IMR-90 (cell line): ENCODE measurements around the gene TOMM34. TPM values are rescaled to one million over a fixed set of nuclear protein-coding genes. Genes with fewer than 3 reads are reported as not detected.

Experiments
- ATAC-seq: fragments of 200-7000 bp; cut with Tn5 transposase; 2 replicates; pipeline ENCODE4 v1.9.1; 2020; ENCODE audit warnings: low read depth, mild to moderate bottlenecking, moderate library complexity
- BruUV-seq: library from RNA; stranded (reverse); fragments of 400-500 nt; replicated peaks from 2 replicates; lab custom pipeline; 2021; lab: Mats Ljungman, UMichigan
- CTCF ChIA-PET: fragments of 300-600 bp; formaldehyde crosslinking; extraction: SDS; loops from one replicate; lab custom pipeline; 2021; ENCODE audit warnings: antibody characterized with exemption; lab: Yijun Ruan, JAX
- POLR2A ChIA-PET: fragments of 300-600 bp; sonication (Branson Sonifier 250); formaldehyde crosslinking; loops from one replicate; lab custom pipeline; 2022; ENCODE audit warnings: antibody characterized with exemption; ENCODE audit not compliant: unreplicated experiment; lab: Charles Lee
- DNase-seq: peaks from one replicate; pipeline ENCODE4 v3.0.0; 2013
- H2AFZ ChIP-seq: replicated peaks from 2 replicates; pipeline ENCODE3; 2013; ENCODE audit warnings: low read length, mild to moderate bottlenecking; ENCODE audit not compliant: poor library complexity
- H2AK5ac ChIP-seq: 2 replicates; pipeline ENCODE4 v1.6.1; 2013; ENCODE audit warnings: low read depth, low read length, inconsistent platforms
- H2AK9ac ChIP-seq: replicated peaks from 2 replicates; pipeline ENCODE3; 2013; ENCODE audit warnings: mild to moderate bottlenecking, low read depth, low read length, moderate library complexity; ENCODE audit not compliant: poor library complexity
- H2BK120ac ChIP-seq: 2 replicates; pipeline ENCODE4 v1.6.1; 2013; ENCODE audit warnings: low read depth, low read length, inconsistent platforms
- H2BK15ac ChIP-seq: 3 replicates; pipeline ENCODE4 v1.6.1; 2013; ENCODE audit warnings: low read depth, low read length, inconsistent platforms
- H2BK20ac ChIP-seq: 2 replicates; pipeline ENCODE4 v1.6.1; 2013; ENCODE audit warnings: low read depth, mild to moderate bottlenecking, inconsistent platforms, low read length, moderate library complexity
- H2BK5ac ChIP-seq: 2 replicates; pipeline ENCODE4 v1.6.1; 2013; ENCODE audit warnings: mild to moderate bottlenecking, low read depth, low read length, inconsistent platforms; ENCODE audit not compliant: poor library complexity, severe bottlenecking
- H3K14ac ChIP-seq: replicated peaks from 2 replicates; pipeline ENCODE4 v1.6.1; 2013; ENCODE audit warnings: low read depth, low read length, inconsistent platforms
- H3K18ac ChIP-seq: 2 replicates; pipeline ENCODE4 v1.6.1; 2013; ENCODE audit warnings: low read depth, low read length, control low read depth
- H3K23ac ChIP-seq: 2 replicates; pipeline ENCODE4 v1.6.1; 2013; ENCODE audit warnings: low read depth, low read length, inconsistent platforms
- H3K27ac ChIP-seq: 2 replicates; pipeline ENCODE4 v1.5.1; 2013; ENCODE audit warnings: mild to moderate bottlenecking, control low read depth, low read length; ENCODE audit not compliant: insufficient read depth
- H3K27me3 ChIP-seq: 2 replicates; pipeline ENCODE4 v1.6.1; 2013; ENCODE audit warnings: low read length; ENCODE audit not compliant: control insufficient read depth, insufficient read depth
- H3K36me3 ChIP-seq: 2 replicates; pipeline ENCODE4 v1.6.1; 2013; ENCODE audit warnings: low read length, mixed read lengths; ENCODE audit not compliant: control insufficient read depth, insufficient read depth
- H3K4ac ChIP-seq: 2 replicates; pipeline ENCODE4 v1.6.1; 2013; ENCODE audit warnings: low read depth, low read length, inconsistent platforms
- H3K4me1 ChIP-seq: 2 replicates; pipeline ENCODE4 v1.6.1; 2013; ENCODE audit warnings: low read length, mixed read lengths; ENCODE audit not compliant: control insufficient read depth, insufficient read depth
- H3K4me2 ChIP-seq: 2 replicates; pipeline ENCODE4 v1.6.1; 2013; ENCODE audit warnings: low read depth, mild to moderate bottlenecking, control low read depth, low read length, moderate library complexity
- H3K4me3 ChIP-seq: 2 replicates; pipeline ENCODE4 v1.5.1; 2013; ENCODE audit warnings: low read depth, mild to moderate bottlenecking, control low read depth, low read length, moderate library complexity; ENCODE audit not compliant: insufficient read depth
- H3K56ac ChIP-seq: 2 replicates; pipeline ENCODE4 v1.6.1; 2013; ENCODE audit warnings: low read length, inconsistent platforms; ENCODE audit not compliant: insufficient read depth; ENCODE audit errors: extremely low read depth
- H3K79me1 ChIP-seq, 2 experiments: 2 replicates each; pipeline ENCODE4 v1.6.1; 2013; ENCODE audit warnings: low read length in 2 of 2, inconsistent platforms in 1 of 2, low read depth in 1 of 2
- H3K9ac ChIP-seq: 2 replicates; pipeline ENCODE4 v1.6.1; 2013; ENCODE audit warnings: low read depth, low read length, control low read depth
- H3K9me1 ChIP-seq: 2 replicates; pipeline ENCODE4 v1.6.1; 2013; ENCODE audit warnings: low read length, inconsistent platforms; ENCODE audit not compliant: insufficient read depth
- H3K9me3 ChIP-seq: 2 replicates; pipeline ENCODE4 v1.6.1; 2013; ENCODE audit warnings: low read length; ENCODE audit not compliant: control insufficient read depth, insufficient read depth
- H4K20me1 ChIP-seq: 2 replicates; pipeline ENCODE4 v1.6.1; 2013; ENCODE audit warnings: low read length, inconsistent platforms; ENCODE audit not compliant: insufficient read depth
- H4K5ac ChIP-seq: 2 replicates; pipeline ENCODE4 v1.6.1; 2013; ENCODE audit warnings: mild to moderate bottlenecking, low read depth, low read length, control low read depth
- H4K8ac ChIP-seq, 2 experiments: 2 replicates each; pipeline ENCODE4 v1.6.1; 2013; ENCODE audit warnings: low read depth in 2 of 2, low read length in 2 of 2, control low read depth in 1 of 2, inconsistent platforms in 1 of 2
- H4K91ac ChIP-seq: 2 replicates; pipeline ENCODE4 v1.6.1; 2013; ENCODE audit warnings: low read depth, low read length, inconsistent platforms; ENCODE audit not compliant: insufficient read depth
- ELK1 ChIP-seq: fragments of 150-350 bp; IDR thresholded peaks from 2 replicates; pipeline ENCODE4 v1.6.1; 2016; ENCODE audit warnings: low read depth, mild to moderate bottlenecking, low read length, moderate library complexity, borderline replicate concordance
- POLR2A ChIP-seq: IDR thresholded peaks from 2 replicates; pipeline ENCODE4 v1.6.1; 2012; ENCODE audit warnings: mild to moderate bottlenecking, low read depth, low read length
- WGBS, 2 experiments: methylation state at CpG; one replicate each; pipeline versions ENCODE4 v1.1.5 to v1.1.7; 2013; ENCODE audit warnings: missing lambda C conversion rate in 2 of 2; ENCODE audit not compliant: insufficient read length in 1 of 2; ENCODE audit errors: extremely low coverage in 2 of 2; 5-methylcytosine and 5-hydroxymethylcytosine counted together
- dilution Hi-C: fragments of 300-500 bp; cut with HindIII; formaldehyde crosslinking; loops from one replicate; pipeline ENCODE4 v1.14.3; 2018; ENCODE audit warnings: low sequenced_read_pairs; ENCODE audit not compliant: unreplicated experiment
- in situ Hi-C: fragments of 300-500 bp; cut with MboI; formaldehyde crosslinking; loops from 3 replicates; pipeline ENCODE4 v1.14.3; 2019; ENCODE audit warnings: low sequenced_read_pairs, inconsistent platforms, mixed read lengths
- intact Hi-C: fragments of 100-400 bp; cut with micrococcal nuclease; formaldehyde crosslinking; loops from 2 replicates; pipeline ENCODE4 v1.10.0; 2022
- polyA plus RNA-seq, 3 experiments: library from polyadenylated mRNA; depleted of rRNA; stranded (reverse); fragments of >200 nt; gene quantifications; 2 replicates each; pipeline ENCODE4 v1.2.3, GENCODE V29; 2012; ENCODE audit warnings: low replicate concordance in 1 of 3
- total RNA-seq: library from RNA; depleted of rRNA; stranded (reverse); fragments of >200 nt; gene quantifications from 2 replicates; pipeline ENCODE4 v1.2.3, GENCODE V29; 2012

Gene TOMM34
- total and polyA plus RNA-seq, 2 of the 4 experiments (the other 2 are of a cell fraction), result 97.5 to 101 TPM

GRCh38 chr20:44997171-44997570 lies 37.0 kb upstream of the TOMM34 start:
- ChIA-PET POLR2A (no interaction called here), CTCF (interaction anchor here (1.0 kb wide), 1 partner anchor 10 kb away, joined by 3 read pairs; no protein-coding TSS in a partner anchor)
- peaks cover 26% of the 10 kb centered on the region for H3K36me3 ChIP-seq
- 0 out of 2 replicates have a peak, but pooled peaks cover 3% of the 10 kb centered on the region for H3K9me1 ChIP-seq
- intact Hi-C loops, result no loop called here
- no peak overlapping the region for H2BK5ac ChIP-seq
- no peak overlapping the region for H2BK20ac ChIP-seq
- peaks cover 3% of the 10 kb centered on the region; the same call in 1 of the 2 replicates for H3K4me1 ChIP-seq
- DNase-seq (no peak), ATAC-seq (no peak)
- H3K27ac ChIP-seq, result no peak overlapping the region
- dilution Hi-C loops, result no loop called here
- in situ Hi-C loops, result no loop called here
- H4K91ac ChIP-seq, result no peak overlapping the region
- no peaks in the 10 kb centered on the region for H4K20me1 ChIP-seq
- H4K8ac ChIP-seq, result no peak overlapping the region
- WGBS, 2 experiments, result 91% methylated on average over 5 of the region's 6 CpGs; no CpG with 5 or more reads in 1 of the 2 experiments
- H2AK9ac ChIP-seq, result no peak overlapping the region
- no peak overlapping the region for H3K4ac ChIP-seq
- H3K14ac ChIP-seq, result no peak overlapping the region
- no peaks in the 10 kb centered on the region for H3K27me3 ChIP-seq
- H3K18ac ChIP-seq, result no peak overlapping the region
- no peak overlapping the region for H2BK120ac ChIP-seq
- no peak overlapping the region for H3K4me3 ChIP-seq
- H2AFZ ChIP-seq, result no peak overlapping the region
- no peak overlapping the region for H3K9ac ChIP-seq
- no peak overlapping the region for H2AK5ac ChIP-seq
- H3K9me3 ChIP-seq, result no peaks in the 10 kb centered on the region
- BruUV-seq, result no TSS peak
- peaks cover 9 to 18% of the 10 kb centered on the region in 2 experiments; a peak in 3 of 4 replicates for H3K79me1 ChIP-seq
- H3K23ac ChIP-seq, result no peak overlapping the region
- no peak overlapping the region for H3K56ac ChIP-seq
- no peak overlapping the region for H4K5ac ChIP-seq
- no peak overlapping the region for H3K4me2 ChIP-seq
- no peak overlapping the region for H2BK15ac ChIP-seq
- TF ChIP-seq ELK1 (no peak), POLR2A (no peak)
